Fibroblast of villous mesenchyme (primary cell): ENCODE data around the gene SRP54. TPM values are rescaled to one million over a fixed set of nuclear protein-coding genes. Genes with fewer than 3 reads are reported as not detected.
A peak's percentile ranks its signal among the peaks of the same experiment; 100 is the strongest.
"Not testable (repeated sequence)": the region's sequence is repeated elsewhere in the genome, so short reads cannot be mapped to it uniquely, and the experiment has no call there.

ENCODE experiments used
- DNase-seq: peaks from one replicate; pipeline ENCODE4 v3.0.0-alpha.2; 2010; ENCODE audit warnings: low read depth
- H3K4me3 ChIP-seq: 2 replicates; pipeline ENCODE4 v1.5.1; 2011; ENCODE audit warnings: low read depth, mild to moderate bottlenecking, low read length
- total RNA-seq: library from RNA; depleted of rRNA; stranded (reverse); fragments of >200 nt; gene quantifications from 2 replicates; pipeline ENCODE4 v1.2.3, GENCODE V29; 2012
- TF ChIP-seq, protein P1 (sequence below): IDR thresholded peaks from 2 replicates; pipeline ENCODE4 v1.5.1; 2012; ENCODE audit warnings: low read depth, mild to moderate bottlenecking, low read length; ENCODE audit not compliant: insufficient read depth

The SRP54 gene
- total RNA-seq, 1 donor = 108 TPM

- H3K4me3 ChIP-seq = no peak overlapping the region
- TF ChIP-seq, protein P1, sequence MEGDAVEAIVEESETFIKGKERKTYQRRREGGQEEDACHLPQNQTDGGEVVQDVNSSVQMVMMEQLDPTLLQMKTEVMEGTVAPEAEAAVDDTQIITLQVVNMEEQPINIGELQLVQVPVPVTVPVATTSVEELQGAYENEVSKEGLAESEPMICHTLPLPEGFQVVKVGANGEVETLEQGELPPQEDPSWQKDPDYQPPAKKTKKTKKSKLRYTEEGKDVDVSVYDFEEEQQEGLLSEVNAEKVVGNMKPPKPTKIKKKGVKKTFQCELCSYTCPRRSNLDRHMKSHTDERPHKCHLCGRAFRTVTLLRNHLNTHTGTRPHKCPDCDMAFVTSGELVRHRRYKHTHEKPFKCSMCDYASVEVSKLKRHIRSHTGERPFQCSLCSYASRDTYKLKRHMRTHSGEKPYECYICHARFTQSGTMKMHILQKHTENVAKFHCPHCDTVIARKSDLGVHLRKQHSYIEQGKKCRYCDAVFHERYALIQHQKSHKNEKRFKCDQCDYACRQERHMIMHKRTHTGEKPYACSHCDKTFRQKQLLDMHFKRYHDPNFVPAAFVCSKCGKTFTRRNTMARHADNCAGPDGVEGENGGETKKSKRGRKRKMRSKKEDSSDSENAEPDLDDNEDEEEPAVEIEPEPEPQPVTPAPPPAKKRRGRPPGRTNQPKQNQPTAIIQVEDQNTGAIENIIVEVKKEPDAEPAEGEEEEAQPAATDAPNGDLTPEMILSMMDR = no peak
- DNase-seq = no peak
Observed at GRCh38 chr14:34946699-34947098, 36.1 kb upstream of the SRP54 start.

GRCh38 chr14:34951286-34951685 lies 31.5 kb upstream of the SRP54 start:
- no peak overlapping the region for H3K4me3 ChIP-seq
- peak; percentile 80 for DNase-seq

GRCh38 chr14:34956931-34957330 lies 25.9 kb upstream of the SRP54 start:
- DNase-seq = no peak
- no peak overlapping the region for H3K4me3 ChIP-seq
- TF ChIP-seq, protein P1 = no peak

More at GRCh38 chr14:34951286-34951685, 31.5 kb upstream of the SRP54 start:
- TF ChIP-seq, protein P1 = no peak

GRCh38 chr14:34957771-34958286 lies 25.0 kb upstream of the SRP54 start:
- TF ChIP-seq, protein P1 = no peak
- H3K4me3 ChIP-seq = no peak overlapping the region
- no peak for DNase-seq

DNA sequence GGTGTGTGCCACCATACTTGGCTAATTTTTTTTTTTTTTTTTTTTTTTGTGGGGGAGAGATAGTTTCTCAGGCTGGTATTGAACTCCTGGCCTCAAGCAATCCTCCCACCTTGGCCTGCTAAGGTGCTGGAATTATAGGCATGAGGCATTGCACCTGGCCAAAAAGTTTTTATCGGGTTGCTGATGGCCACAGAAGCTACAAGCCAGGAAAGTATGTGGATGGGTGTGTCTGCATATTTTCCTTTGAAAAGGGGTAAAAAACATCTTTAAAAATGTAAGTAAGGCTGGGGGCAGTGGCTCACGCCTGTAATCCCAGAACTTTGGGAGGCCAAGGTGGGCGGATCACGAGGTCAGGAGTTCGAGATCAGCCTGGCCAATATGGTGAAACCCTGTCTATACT lies 20.7 kb upstream of the SRP54 start:
- not testable (repeated sequence) for H3K4me3 ChIP-seq, DNase-seq

DNA sequence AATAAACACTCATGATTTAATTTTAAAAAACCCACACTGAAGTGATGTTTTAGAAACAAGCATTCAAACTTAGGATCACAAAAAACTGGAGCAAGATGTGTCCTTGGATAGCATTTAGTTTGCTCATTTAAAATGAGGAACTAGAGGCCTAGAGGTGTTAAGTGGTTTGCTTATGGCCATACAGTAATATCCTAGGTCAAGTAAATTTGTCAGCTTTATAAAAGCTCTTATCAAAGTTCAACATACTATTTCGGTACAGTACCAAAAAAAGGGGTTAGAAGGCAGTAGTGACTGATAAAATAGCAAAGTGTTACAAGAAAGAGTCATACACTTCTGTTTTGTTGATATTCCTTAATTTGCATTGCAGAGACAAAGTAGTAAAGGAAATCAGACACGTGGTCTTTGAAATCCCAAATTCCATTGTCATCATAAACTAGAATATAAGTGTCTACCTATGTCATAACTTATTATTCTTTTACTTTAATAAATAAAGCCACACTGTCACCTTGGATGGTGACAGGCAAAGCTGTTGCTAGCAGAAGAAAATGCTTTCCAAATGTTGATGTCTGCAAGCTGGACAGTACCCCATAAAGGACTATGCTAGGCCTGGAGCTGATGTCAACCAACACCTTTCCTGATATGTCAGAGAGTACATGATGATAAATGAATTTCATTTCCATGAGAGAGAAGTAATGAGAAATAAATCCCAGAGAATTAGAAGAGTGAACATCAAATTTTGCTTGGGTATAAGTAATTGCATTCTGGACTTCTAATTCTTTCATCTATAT lies 17.6 kb upstream of the SRP54 start:
- DNase-seq = no peak
- H3K4me3 ChIP-seq = no peak overlapping the region
- TF ChIP-seq, protein P1 = no peak

GRCh38 chr14:34965912-34966311 lies 16.9 kb upstream of the SRP54 start:
- H3K4me3 ChIP-seq = no peak overlapping the region
- TF ChIP-seq, protein P1 = no peak
- DNase-seq = no peak
